ENCODE data around the gene PHF14.

Gene PHF14

GRCh38 chr7:11120068-11120664, 146.5 kb downstream of the PHF14 start:
- no peak for DNase-seq

GRCh38 chr7:11120675-11121220, 147.1 kb downstream of the PHF14 start:
- no peak for DNase-seq

- no peak for DNase-seq
Observed at GRCh38 chr7:11124856-11125559, 151.3 kb downstream of the PHF14 start.

GRCh38 chr7:11127114-11127785, 153.6 kb downstream of the PHF14 start:
- no peak for DNase-seq

GRCh38 chr7:11127988-11128387, 154.3 kb downstream of the PHF14 start:
- DNase-seq, result no peak

GRCh38 chr7:11128498-11128897, 154.8 kb downstream of the PHF14 start:
- no peak for DNase-seq

- no peak for DNase-seq
Observed at GRCh38 chr7:11130012-11130411, 156.3 kb downstream of the PHF14 start.

GRCh38 chr7:11130601-11131000, 156.9 kb downstream of the PHF14 start:
- no peak for DNase-seq

GRCh38 chr7:11133436-11133959, 159.8 kb downstream of the PHF14 start:
- DNase-seq, result no peak

GRCh38 chr7:11135573-11135972, 161.9 kb downstream of the PHF14 start:
- no peak for DNase-seq

GRCh38 chr7:11141541-11141940, 167.9 kb downstream of the PHF14 start:
- no peak for DNase-seq

- no peak for DNase-seq
Observed at GRCh38 chr7:11153694-11154093, 180.0 kb downstream of the PHF14 start.

- DNase-seq, result no peak
Observed at GRCh38 chr7:11155883-11156282, 182.2 kb downstream of the PHF14 start.

GRCh38 chr7:11161499-11161898, 187.8 kb downstream of the PHF14 start:
- DNase-seq, result no peak

- no peak for DNase-seq
Observed at GRCh38 chr7:11163220-11163619, 189.5 kb downstream of the PHF14 start.

- DNase-seq, result no peak
Observed at GRCh38 chr7:11166051-11166450, 192.4 kb downstream of the PHF14 start.

- no peak for DNase-seq
Observed at GRCh38 chr7:11168650-11169170, 195.0 kb downstream of the PHF14 start.

GRCh38 chr7:11170175-11170574, 196.5 kb downstream of the PHF14 start:
- DNase-seq, result no peak

- DNase-seq, result no peak
Observed at GRCh38 chr7:11170863-11171568, 197.3 kb downstream of the PHF14 start.

GRCh38 chr7:11171569-11172192, 198.0 kb downstream of the PHF14 start:
- no peak for DNase-seq

GRCh38 chr7:11172835-11173234, 199.2 kb downstream of the PHF14 start:
- no peak for DNase-seq

- DNase-seq, result no peak
Observed at GRCh38 chr7:11175371-11175770, 201.7 kb downstream of the PHF14 start.
